Astrocyte (in vitro differentiated cells and primary cell): ENCODE data around the gene ACSL1. TPM values are rescaled to one million over a fixed set of nuclear protein-coding genes. Genes with fewer than 3 reads are reported as not detected.

Experiments
- DNase-seq: peaks from one replicate; pipeline ENCODE4 v3.0.0-alpha.2; 2010; ENCODE audit warnings: low read depth
- FAIRE-seq: peaks from 2 replicates; lab custom pipeline; 2011; peaks lifted over from hg19 to GRCh38; lab: Jason Lieb, UNC
- H2AFZ ChIP-seq: 2 replicates; pipeline ENCODE4 v1.6.0; 2012; ENCODE audit warnings: low read depth, low read length, inconsistent platforms
- H3K27ac ChIP-seq: 2 replicates; pipeline ENCODE4 v1.5.1; 2011; ENCODE audit warnings: low read depth, low read length, inconsistent platforms
- H3K27me3 ChIP-seq: 2 replicates; pipeline ENCODE4 v1.6.0; 2011; ENCODE audit warnings: low read length, inconsistent platforms; ENCODE audit not compliant: insufficient read depth
- H3K36me3 ChIP-seq: 2 replicates; pipeline ENCODE4 v1.5.1; 2011; ENCODE audit warnings: low read length, inconsistent platforms; ENCODE audit not compliant: insufficient read depth
- H3K4me1 ChIP-seq: 2 replicates; pipeline ENCODE4 v1.5.1; 2011; ENCODE audit warnings: low read length, inconsistent platforms; ENCODE audit not compliant: insufficient read depth
- H3K4me2 ChIP-seq: 2 replicates; pipeline ENCODE4 v1.6.0; 2012; ENCODE audit warnings: low read length, inconsistent platforms
- H3K4me3 ChIP-seq: 2 replicates; pipeline ENCODE4 v1.5.1; 2011; ENCODE audit warnings: low read depth, mild to moderate bottlenecking, low read length, inconsistent platforms; ENCODE audit not compliant: insufficient read depth
- H3K79me2 ChIP-seq: 2 replicates; pipeline ENCODE4 v1.6.0; 2012; ENCODE audit warnings: mild to moderate bottlenecking, low read length, inconsistent platforms; ENCODE audit not compliant: insufficient read depth
- H3K9ac ChIP-seq: 2 replicates; pipeline ENCODE4 v1.6.0; 2012; ENCODE audit warnings: mild to moderate bottlenecking, low read length, inconsistent platforms
- H3K9me3 ChIP-seq: 2 replicates; pipeline ENCODE4 v1.5.1; 2012; ENCODE audit warnings: low read depth, mild to moderate bottlenecking, low read length, inconsistent platforms; ENCODE audit not compliant: insufficient read depth
- H4K20me1 ChIP-seq: 2 replicates; pipeline ENCODE4 v1.6.0; 2012; ENCODE audit warnings: low read length, inconsistent platforms; ENCODE audit not compliant: insufficient read depth
- H3K27ac Mint-ChIP-seq: one replicate; pipeline ENCODE4 v1.8.0; 2021; ENCODE audit warnings: mild to moderate bottlenecking, mixed read lengths; ENCODE audit not compliant: unreplicated experiment
- H3K27me3 Mint-ChIP-seq: one replicate; pipeline ENCODE4 v1.8.0; 2021; ENCODE audit warnings: low read depth, mixed read lengths; ENCODE audit not compliant: unreplicated experiment
- H3K36me3 Mint-ChIP-seq: one replicate; pipeline ENCODE4 v1.8.0; 2021; ENCODE audit warnings: low read depth, mixed read lengths; ENCODE audit not compliant: unreplicated experiment
- H3K4me1 Mint-ChIP-seq: one replicate; pipeline ENCODE4 v1.8.0; 2021; ENCODE audit warnings: low read depth, mixed read lengths; ENCODE audit not compliant: unreplicated experiment
- H3K4me3 Mint-ChIP-seq: one replicate; pipeline ENCODE4 v1.8.0; 2021; ENCODE audit warnings: mild to moderate bottlenecking, moderate library complexity, mixed read lengths; ENCODE audit not compliant: unreplicated experiment
- H3K9me3 Mint-ChIP-seq: one replicate; pipeline ENCODE4 v1.8.0; 2021; ENCODE audit warnings: mild to moderate bottlenecking, mixed read lengths; ENCODE audit not compliant: unreplicated experiment
- EZH2 ChIP-seq: IDR thresholded peaks from 2 replicates; pipeline ENCODE4 v1.6.1; 2012; ENCODE audit warnings: mild to moderate bottlenecking, low read length, inconsistent platforms; ENCODE audit not compliant: insufficient read depth
- total RNA-seq: library from RNA; stranded (reverse); gene quantifications from 2 replicates; pipeline ENCODE4 v1.2.1, GENCODE V29; 2021
- TF ChIP-seq, protein P1 (sequence below): IDR thresholded peaks from 2 replicates; pipeline ENCODE4 v1.5.1; 2011; ENCODE audit warnings: low read depth, mild to moderate bottlenecking, inconsistent platforms, low read length, moderate library complexity; ENCODE audit not compliant: insufficient read depth

The ACSL1 gene
- total RNA-seq, 1 donor from 2014 or later: 7.0 TPM

DNA sequence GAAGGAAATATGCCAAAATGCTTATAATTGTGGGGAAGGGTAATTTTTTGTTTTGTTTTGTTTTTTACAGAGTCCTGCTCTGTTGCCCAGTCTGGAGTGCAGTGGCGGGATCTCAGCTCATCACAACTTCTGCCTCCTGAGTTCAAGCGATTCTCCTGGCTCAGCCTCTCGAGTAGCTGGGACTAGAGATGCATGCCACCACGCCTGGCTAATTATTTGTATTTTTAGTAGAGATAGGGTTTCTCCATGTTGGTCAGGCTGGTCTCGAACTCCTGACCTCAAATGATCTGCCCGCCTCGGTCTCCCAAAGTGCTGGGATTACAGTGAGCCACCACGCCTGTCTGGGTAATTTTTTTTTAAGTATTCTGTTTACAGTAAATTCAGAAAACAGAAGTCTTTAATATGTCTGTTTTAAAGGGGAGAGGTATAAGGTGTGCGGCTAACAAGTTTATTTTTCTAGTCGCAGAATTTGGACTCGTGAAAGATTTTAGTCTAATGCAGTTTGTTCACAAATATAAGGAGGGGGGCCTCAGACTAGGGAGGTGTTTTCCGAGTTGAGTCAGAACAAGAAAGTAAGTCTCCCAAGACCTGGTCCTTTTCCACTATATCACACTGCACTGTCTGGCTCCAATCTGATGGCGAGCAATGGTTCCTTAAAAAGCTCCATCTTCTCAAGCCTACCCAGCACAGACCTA, 1.5 kb downstream of the ACSL1 start:
- Histone ChIP-seq H2AFZ (no peak overlapping the region), H3K4me1 (peaks cover 12% of the 10 kb centered on the region), H4K20me1 (peaks cover 48% of the 10 kb centered on the region), H3K27me3 (peaks cover 12% of the 10 kb centered on the region), H3K9me3 (no peaks in the 10 kb centered on the region), H3K4me3 (peak overlapping the region; percentile 70), H3K9ac (peak overlapping the region; percentile 82), H3K27ac (no peak overlapping the region), H3K36me3 (no peaks in the 10 kb centered on the region), H3K4me2 (peak overlapping the region; percentile 92), H3K79me2 (peaks cover 9% of the 10 kb centered on the region)
- Mint-ChIP-seq H3K27me3 (peaks cover 78% of the 10 kb centered on the region), H3K4me3 (peak overlapping the region; percentile 85), H3K36me3 (no peaks in the 10 kb centered on the region), H3K9me3 (no peaks in the 10 kb centered on the region), H3K4me1 (no peaks in the 10 kb centered on the region), H3K27ac (no peak overlapping the region)
- TF ChIP-seq, protein P1, sequence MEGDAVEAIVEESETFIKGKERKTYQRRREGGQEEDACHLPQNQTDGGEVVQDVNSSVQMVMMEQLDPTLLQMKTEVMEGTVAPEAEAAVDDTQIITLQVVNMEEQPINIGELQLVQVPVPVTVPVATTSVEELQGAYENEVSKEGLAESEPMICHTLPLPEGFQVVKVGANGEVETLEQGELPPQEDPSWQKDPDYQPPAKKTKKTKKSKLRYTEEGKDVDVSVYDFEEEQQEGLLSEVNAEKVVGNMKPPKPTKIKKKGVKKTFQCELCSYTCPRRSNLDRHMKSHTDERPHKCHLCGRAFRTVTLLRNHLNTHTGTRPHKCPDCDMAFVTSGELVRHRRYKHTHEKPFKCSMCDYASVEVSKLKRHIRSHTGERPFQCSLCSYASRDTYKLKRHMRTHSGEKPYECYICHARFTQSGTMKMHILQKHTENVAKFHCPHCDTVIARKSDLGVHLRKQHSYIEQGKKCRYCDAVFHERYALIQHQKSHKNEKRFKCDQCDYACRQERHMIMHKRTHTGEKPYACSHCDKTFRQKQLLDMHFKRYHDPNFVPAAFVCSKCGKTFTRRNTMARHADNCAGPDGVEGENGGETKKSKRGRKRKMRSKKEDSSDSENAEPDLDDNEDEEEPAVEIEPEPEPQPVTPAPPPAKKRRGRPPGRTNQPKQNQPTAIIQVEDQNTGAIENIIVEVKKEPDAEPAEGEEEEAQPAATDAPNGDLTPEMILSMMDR: no peak
- TF ChIP-seq EZH2: no peak
- peak; percentile 47 for FAIRE-seq
- no peak for DNase-seq

DNA sequence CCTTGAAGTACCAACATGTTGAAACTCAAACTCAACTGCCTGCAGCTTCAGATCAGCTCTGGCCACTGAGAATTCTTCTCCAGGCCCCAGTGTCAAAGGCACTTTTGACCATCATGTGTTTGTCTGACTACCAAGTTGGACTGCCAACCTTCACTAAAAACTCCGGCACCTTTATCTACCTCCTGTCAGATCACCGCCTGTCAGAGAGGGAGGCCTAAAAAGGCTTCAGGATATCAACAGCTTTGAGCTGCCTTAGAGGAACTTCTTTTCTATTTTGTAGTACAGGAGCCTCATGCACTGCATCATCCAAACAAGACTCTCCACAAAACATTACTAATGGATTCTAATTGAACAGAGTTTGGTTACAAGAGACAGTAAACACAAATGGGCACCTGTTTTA, 2.8 kb downstream of the ACSL1 start:
- no peaks in the 10 kb centered on the region for H3K9me3 ChIP-seq
- no peak for DNase-seq
- FAIRE-seq: no peak
- no peaks in the 10 kb centered on the region for H3K36me3 ChIP-seq
- H3K4me2 ChIP-seq: no peak overlapping the region
- H3K27me3 ChIP-seq: peaks cover 8% of the 10 kb centered on the region
- H3K4me1 Mint-ChIP-seq: peaks cover 2% of the 10 kb centered on the region
- H3K27ac ChIP-seq: no peak overlapping the region
- TF ChIP-seq EZH2: no peak
- TF ChIP-seq, protein P1: no peak
- no peak overlapping the region for H2AFZ ChIP-seq
- H3K4me1 ChIP-seq: peaks cover 12% of the 10 kb centered on the region
- H4K20me1 ChIP-seq: peaks cover 54% of the 10 kb centered on the region
- peaks cover 9% of the 10 kb centered on the region for H3K79me2 ChIP-seq
- H3K36me3 Mint-ChIP-seq: no peaks in the 10 kb centered on the region
- no peak overlapping the region for H3K27ac Mint-ChIP-seq
- no peak overlapping the region for H3K4me3 ChIP-seq
- H3K9me3 Mint-ChIP-seq: no peaks in the 10 kb centered on the region
- H3K4me3 Mint-ChIP-seq: no peak overlapping the region
- H3K9ac ChIP-seq: no peak overlapping the region
- H3K27me3 Mint-ChIP-seq: peaks cover 78% of the 10 kb centered on the region

DNA sequence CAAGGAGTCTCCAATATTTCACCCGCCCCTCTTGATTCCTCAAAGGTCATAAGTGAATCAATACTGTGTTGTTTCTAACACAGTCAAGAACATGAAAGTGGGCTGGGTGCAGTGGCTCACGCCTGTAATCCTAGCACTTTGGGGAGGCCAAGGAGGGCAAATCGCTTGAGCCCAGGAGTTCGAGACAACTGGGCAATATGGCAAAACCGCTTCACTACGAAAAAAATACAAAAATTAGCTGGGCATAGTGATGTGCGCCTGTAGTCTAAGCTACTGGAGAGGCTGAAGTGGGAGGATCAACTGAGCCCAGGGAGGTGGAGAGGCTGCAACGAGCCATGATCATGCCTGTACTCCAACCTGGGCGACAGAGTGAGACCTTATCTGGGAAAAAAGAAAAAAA, 3.4 kb downstream of the ACSL1 start:
- H3K36me3 Mint-ChIP-seq: no peaks in the 10 kb centered on the region
- H3K27ac Mint-ChIP-seq: no peak overlapping the region
- DNase-seq (no peak), FAIRE-seq (no peak)
- no peak for TF ChIP-seq EZH2
- TF ChIP-seq, protein P1: no peak
- no peak overlapping the region for H3K4me2 ChIP-seq
- no peaks in the 10 kb centered on the region for H3K9me3 ChIP-seq
- H3K27me3 Mint-ChIP-seq: peaks cover 78% of the 10 kb centered on the region
- peaks cover 12% of the 10 kb centered on the region for H3K4me1 ChIP-seq
- H3K9me3 Mint-ChIP-seq: no peaks in the 10 kb centered on the region
- H3K4me3 ChIP-seq: no peak overlapping the region
- H4K20me1 ChIP-seq: peaks cover 60% of the 10 kb centered on the region
- H3K79me2 ChIP-seq: peaks cover 9% of the 10 kb centered on the region
- no peak overlapping the region for H3K9ac ChIP-seq
- H3K4me3 Mint-ChIP-seq: no peak overlapping the region
- no peaks in the 10 kb centered on the region for H3K36me3 ChIP-seq
- H3K4me1 Mint-ChIP-seq: peaks cover 4% of the 10 kb centered on the region
- H3K27ac ChIP-seq: no peak overlapping the region
- H2AFZ ChIP-seq: no peak overlapping the region
- peaks cover 6% of the 10 kb centered on the region for H3K27me3 ChIP-seq
